ENCODE measurements around the gene MYOT.

MYOT gene

GRCh38 chr5:137901011-137901817, 33.6 kb downstream of the MYOT start:
- no peak for DNase-seq (ENCODE audit: low spot score)

- DNase-seq (ENCODE audit: low spot score): no peak
Observed at GRCh38 chr5:137902408-137903133, 34.9 kb downstream of the MYOT start.

GRCh38 chr5:137914758-137915157, 47.1 kb downstream of the MYOT start:
- no peak for DNase-seq (ENCODE audit: low spot score)

- no peak for DNase-seq (ENCODE audit: low spot score)
Observed at GRCh38 chr5:137916923-137917322, 49.3 kb downstream of the MYOT start.

GRCh38 chr5:137921931-137922330, 54.3 kb downstream of the MYOT start:
- DNase-seq (ENCODE audit: low spot score): peak; percentile 24

GRCh38 chr5:137923856-137924255, 56.2 kb downstream of the MYOT start:
- no peak for DNase-seq (ENCODE audit: low spot score)

GRCh38 chr5:137932800-137933199, 65.1 kb downstream of the MYOT start:
- no peak for DNase-seq (ENCODE audit: low spot score)

GRCh38 chr5:137933491-137933911, 65.8 kb downstream of the MYOT start:
- no peak for DNase-seq (ENCODE audit: low spot score)

GRCh38 chr5:137935190-137935589, 67.5 kb downstream of the MYOT start:
- DNase-seq (ENCODE audit: low spot score): no peak

- no peak for DNase-seq (ENCODE audit: low spot score)
Observed at GRCh38 chr5:137935694-137936093, 68.0 kb downstream of the MYOT start.
